Progenitor cell of endocrine pancreas (in vitro differentiated cells): ENCODE results near the gene GDF10. TPM values are rescaled to one million over a fixed set of nuclear protein-coding genes. Genes with fewer than 3 reads are reported as not detected.

ENCODE experiments used
- DNase-seq: peaks from one replicate; pipeline ENCODE4 v3.0.0; 2021; ENCODE audit warnings: low spot score; ENCODE audit not compliant: unreplicated experiment
- H3K27ac Mint-ChIP-seq: 2 replicates; pipeline ENCODE4 v1.8.0; 2021; ENCODE audit warnings: mild to moderate bottlenecking, moderate library complexity, mixed read lengths
- H3K27me3 Mint-ChIP-seq: 2 replicates; pipeline ENCODE4 v1.8.0; 2021; ENCODE audit warnings: mixed read lengths
- H3K36me3 Mint-ChIP-seq: 2 replicates; pipeline ENCODE4 v1.8.0; 2022; ENCODE audit warnings: mixed read lengths; ENCODE audit not compliant: insufficient read depth
- H3K4me1 Mint-ChIP-seq: 2 replicates; pipeline ENCODE4 v1.8.0; 2021; ENCODE audit warnings: low read depth, mixed read lengths
- H3K4me3 Mint-ChIP-seq: 2 replicates; pipeline ENCODE4 v1.8.0; 2021; ENCODE audit warnings: low read depth, mild to moderate bottlenecking, moderate library complexity, mixed read lengths
- H3K9me3 Mint-ChIP-seq: 2 replicates; pipeline ENCODE4 v1.8.0; 2021; ENCODE audit warnings: low read depth, mixed read lengths
- CTCF ChIP-seq: fragments of 200-600 bp; sonication (generic); IDR thresholded peaks from one replicate; pipeline ENCODE4 v1.5.0; 2021; ENCODE audit warnings: antibody characterized with exemption, mild to moderate bottlenecking; ENCODE audit not compliant: unreplicated experiment
- total RNA-seq: library from RNA; stranded (reverse); gene quantifications from 2 replicates; pipeline ENCODE4 v1.2.1, GENCODE V29; 2021

The GDF10 gene
- total RNA-seq, 1 donor from 2014 or later = not detected

- Mint-ChIP-seq H3K36me3 (no peaks in the 10 kb centered on the region), H3K9me3 (no peaks in the 10 kb centered on the region), H3K27me3 (peaks cover 65% of the 10 kb centered on the region), H3K4me3 (no peak overlapping the region), H3K27ac (no peak overlapping the region), H3K4me1 (no peaks in the 10 kb centered on the region)
- DNase-seq = no peak
- no peak for TF ChIP-seq CTCF
These were observed 10.1 kb downstream of the GDF10 start for GRCh38 chr10:47310090-47310505.

- H3K4me3 Mint-ChIP-seq = no peak overlapping the region
- TF ChIP-seq CTCF = no peak
- peaks cover 58% of the 10 kb centered on the region for H3K27me3 Mint-ChIP-seq
- no peak for DNase-seq
- no peak overlapping the region for H3K27ac Mint-ChIP-seq
- no peaks in the 10 kb centered on the region for H3K9me3 Mint-ChIP-seq
- H3K4me1 Mint-ChIP-seq = no peaks in the 10 kb centered on the region
- H3K36me3 Mint-ChIP-seq = no peaks in the 10 kb centered on the region
These were observed 11.4 kb downstream of the GDF10 start for GRCh38 chr10:47311193-47311931.

- no peak overlapping the region for H3K4me3 Mint-ChIP-seq
- peak; percentile 95 for TF ChIP-seq CTCF
- H3K36me3 Mint-ChIP-seq = no peaks in the 10 kb centered on the region
- DNase-seq = peak; percentile 77
- H3K27me3 Mint-ChIP-seq = peaks cover 54% of the 10 kb centered on the region
- no peak overlapping the region for H3K27ac Mint-ChIP-seq
- H3K4me1 Mint-ChIP-seq = no peaks in the 10 kb centered on the region
- no peaks in the 10 kb centered on the region for H3K9me3 Mint-ChIP-seq
These were observed 12.1 kb downstream of the GDF10 start for GRCh38 chr10:47311932-47312662.

GRCh38 chr10:47312663-47312995 lies 12.6 kb downstream of the GDF10 start:
- TF ChIP-seq CTCF = no peak
- no peak for DNase-seq
- Mint-ChIP-seq H3K36me3 (no peaks in the 10 kb centered on the region), H3K4me3 (no peak overlapping the region), H3K27ac (no peak overlapping the region), H3K27me3 (peaks cover 53% of the 10 kb centered on the region), H3K4me1 (no peaks in the 10 kb centered on the region), H3K9me3 (no peaks in the 10 kb centered on the region)

GRCh38 chr10:47314416-47314970 lies 14.5 kb downstream of the GDF10 start:
- no peak overlapping the region for H3K4me3 Mint-ChIP-seq
- no peaks in the 10 kb centered on the region for H3K4me1 Mint-ChIP-seq
- H3K27me3 Mint-ChIP-seq = peaks cover 35% of the 10 kb centered on the region
- DNase-seq = no peak
- H3K9me3 Mint-ChIP-seq = peaks cover 2% of the 10 kb centered on the region
- H3K36me3 Mint-ChIP-seq = no peaks in the 10 kb centered on the region
- no peak overlapping the region for H3K27ac Mint-ChIP-seq
- TF ChIP-seq CTCF = no peak
